DOHH2 (cell line): ENCODE measurements around the gene TSPYL1.
A peak's percentile ranks its signal among the peaks of the same experiment; 100 is the strongest.

ENCODE experiments used
- H3F3A ChIP-seq: fragments of 200-600 bp; sonication (generic), shearing (Covaris generic); 2 replicates; pipeline ENCODE4 v1.6.0; 2016; ENCODE audit warnings: antibody characterized with exemption, mild to moderate bottlenecking; ENCODE audit not compliant: control insufficient read depth, insufficient read depth
- H3K27ac ChIP-seq: fragments of 200-600 bp; sonication (generic); 2 replicates; pipeline ENCODE4 v1.5.1; 2014; ENCODE audit warnings: low read depth, mild to moderate bottlenecking, low read length, moderate library complexity
- H3K27me3 ChIP-seq: fragments of 200-600 bp; sonication (generic); 2 replicates; pipeline ENCODE4 v1.6.1; 2014; ENCODE audit warnings: mild to moderate bottlenecking, low read length, mixed read lengths; ENCODE audit not compliant: control insufficient read depth
- H3K36me3 ChIP-seq: fragments of 200-600 bp; sonication (generic); 2 replicates; pipeline ENCODE4 v1.6.1; 2014; ENCODE audit warnings: mild to moderate bottlenecking, low read length, moderate library complexity, mixed read lengths; ENCODE audit not compliant: control insufficient read depth
- H3K4me1 ChIP-seq: fragments of 200-600 bp; sonication (generic); 2 replicates; pipeline ENCODE4 v1.6.1; 2014; ENCODE audit warnings: mild to moderate bottlenecking, low read length, mixed read lengths; ENCODE audit not compliant: control insufficient read depth
- H3K4me2 ChIP-seq: fragments of 200-600 bp; sonication (generic); 2 replicates; pipeline ENCODE4 v1.6.0; 2014; ENCODE audit warnings: mild to moderate bottlenecking, low read length, moderate library complexity
- H3K4me3 ChIP-seq: fragments of 200-600 bp; sonication (generic); 2 replicates; pipeline ENCODE4 v1.5.1; 2014; ENCODE audit warnings: mild to moderate bottlenecking, low read length, mixed read lengths
- H3K79me2 ChIP-seq: fragments of 200-600 bp; sonication (generic); 2 replicates; pipeline ENCODE4 v1.6.1; 2014; ENCODE audit warnings: mild to moderate bottlenecking, low read length, mixed read lengths; ENCODE audit not compliant: control insufficient read depth
- H3K9me2 ChIP-seq: fragments of 200-600 bp; sonication (generic); replicated peaks from 2 replicates; pipeline ENCODE4 v1.6.1; 2014; ENCODE audit warnings: mild to moderate bottlenecking, low read length, mixed read lengths; ENCODE audit not compliant: control insufficient read depth
- H3K9me3 ChIP-seq: fragments of 200-600 bp; sonication (generic); 2 replicates; pipeline ENCODE4 v1.6.1; 2014; ENCODE audit warnings: antibody characterized with exemption, low read length, mixed read lengths; ENCODE audit not compliant: control insufficient read depth, insufficient read depth
- H4K20me1 ChIP-seq: fragments of 200-600 bp; sonication (generic); 2 replicates; pipeline ENCODE4 v1.6.0; 2014; ENCODE audit warnings: low read depth, mild to moderate bottlenecking, antibody characterized with exemption, low read length, moderate library complexity; ENCODE audit not compliant: control insufficient read depth, insufficient read depth
- CTCF ChIP-seq: fragments of 200-600 bp; sonication (generic); IDR thresholded peaks from one replicate; pipeline ENCODE4 v1.5.1; 2014; ENCODE audit warnings: antibody characterized with exemption, mild to moderate bottlenecking, low read depth, low read length; ENCODE audit not compliant: poor library complexity, severe bottlenecking
- EZH2phosphoT487 ChIP-seq: fragments of 200-600 bp; sonication (generic); IDR thresholded peaks from 2 replicates; pipeline ENCODE4 v1.6.1; 2017; ENCODE audit warnings: borderline replicate concordance, mild to moderate bottlenecking, antibody characterized with exemption, low read length, moderate library complexity, mixed read lengths

Gene TSPYL1

GRCh38 chr6:116298973-116299372 lies 19.2 kb upstream of the TSPYL1 start:
- H3K27me3 ChIP-seq = no peaks in the 10 kb centered on the region
- no peaks in the 10 kb centered on the region for H3K9me2 ChIP-seq
- no peaks in the 10 kb centered on the region for H3F3A ChIP-seq
- no peak overlapping the region for H3K4me3 ChIP-seq
- peak overlapping the region; percentile 18 for H3K4me2 ChIP-seq
- H3K27ac ChIP-seq = no peak overlapping the region
- peaks cover 11% of the 10 kb centered on the region for H3K4me1 ChIP-seq
- no peaks in the 10 kb centered on the region for H3K9me3 ChIP-seq
- TF ChIP-seq EZH2phosphoT487 (no peak), CTCF (no peak)
- no peaks in the 10 kb centered on the region for H3K79me2 ChIP-seq
- no peaks in the 10 kb centered on the region for H3K36me3 ChIP-seq
- H4K20me1 ChIP-seq = no peaks in the 10 kb centered on the region

GRCh38 chr6:116298273-116298672 lies 18.5 kb upstream of the TSPYL1 start:
- Histone ChIP-seq H3K4me1 (peaks cover 11% of the 10 kb centered on the region), H3K27me3 (no peaks in the 10 kb centered on the region)
- TF ChIP-seq EZH2phosphoT487 (no peak), CTCF (no peak)

GRCh38 chr6:116292553-116292952 lies 12.8 kb upstream of the TSPYL1 start:
- no peak overlapping the region for H3K4me2 ChIP-seq
- H3K9me2 ChIP-seq = no peaks in the 10 kb centered on the region
- H3K4me3 ChIP-seq = no peak overlapping the region
- H3K27me3 ChIP-seq = 0 out of 2 replicates have a peak, but pooled peaks cover 7% of the 10 kb centered on the region
- peaks cover 5% of the 10 kb centered on the region for H3K4me1 ChIP-seq
- no peaks in the 10 kb centered on the region for H3K36me3 ChIP-seq
- no peaks in the 10 kb centered on the region for H3F3A ChIP-seq
- no peak overlapping the region for H3K27ac ChIP-seq
- TF ChIP-seq EZH2phosphoT487 (no peak), CTCF (no peak)
- no peaks in the 10 kb centered on the region for H3K9me3 ChIP-seq
- no peaks in the 10 kb centered on the region for H4K20me1 ChIP-seq
- H3K79me2 ChIP-seq = no peaks in the 10 kb centered on the region

More at GRCh38 chr6:116298273-116298672, 18.5 kb upstream of the TSPYL1 start:
- Histone ChIP-seq H3K9me2 (no peaks in the 10 kb centered on the region), H3K36me3 (no peaks in the 10 kb centered on the region), H3K79me2 (no peaks in the 10 kb centered on the region), H3K4me2 (no peak overlapping the region), H3K27ac (no peak overlapping the region), H3K9me3 (no peaks in the 10 kb centered on the region), H4K20me1 (no peaks in the 10 kb centered on the region), H3K4me3 (no peak overlapping the region), H3F3A (no peaks in the 10 kb centered on the region)
